NCI-H1417 treated with DMSO at 0.1 percent for 48 hours (cell line): Measurements from ENCODE around the gene KLHL36.
"Not testable (repeated sequence)": the region's sequence is repeated elsewhere in the genome, so short reads cannot be mapped to it uniquely, and the experiment has no call there.

Source experiments
- DNase-seq: peaks from one replicate; lab custom pipeline; 2025; lab: John Stamatoyannopoulos, UW

The KLHL36 gene

DNA sequence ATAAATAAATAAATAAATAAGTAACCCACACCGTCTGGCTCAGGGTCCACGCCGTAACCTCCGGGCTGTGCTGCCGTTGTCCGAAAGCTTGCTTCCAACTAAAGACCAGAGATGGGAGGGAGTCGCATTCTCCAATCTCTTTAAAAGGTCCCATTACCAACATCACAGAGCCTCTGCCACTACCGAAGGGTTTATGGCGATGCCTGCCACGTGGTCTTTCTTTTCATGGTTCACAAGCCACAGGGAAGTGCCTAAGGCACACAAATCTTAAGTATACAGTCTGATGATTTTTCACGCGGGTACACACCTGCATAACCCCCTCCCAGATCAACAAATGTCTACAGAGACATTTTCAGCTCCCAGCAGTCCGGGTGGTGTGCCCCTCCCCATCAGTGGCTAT is 31.8 kb upstream of the KLHL36 start:
- no peak for DNase-seq

GRCh38 chr16:84617041-84617790 is 31.1 kb upstream of the KLHL36 start:
- DNase-seq, result no peak

GRCh38 chr16:84617791-84618580 is 30.3 kb upstream of the KLHL36 start, which contains the start of gene COTL1:
Gene COTL1, minus strand, starts transcription at chr16:84618078. Its CDS starts 164 bp downstream, at chr16:84617914.
- DNase-seq, result peak; percentile 77

DNA sequence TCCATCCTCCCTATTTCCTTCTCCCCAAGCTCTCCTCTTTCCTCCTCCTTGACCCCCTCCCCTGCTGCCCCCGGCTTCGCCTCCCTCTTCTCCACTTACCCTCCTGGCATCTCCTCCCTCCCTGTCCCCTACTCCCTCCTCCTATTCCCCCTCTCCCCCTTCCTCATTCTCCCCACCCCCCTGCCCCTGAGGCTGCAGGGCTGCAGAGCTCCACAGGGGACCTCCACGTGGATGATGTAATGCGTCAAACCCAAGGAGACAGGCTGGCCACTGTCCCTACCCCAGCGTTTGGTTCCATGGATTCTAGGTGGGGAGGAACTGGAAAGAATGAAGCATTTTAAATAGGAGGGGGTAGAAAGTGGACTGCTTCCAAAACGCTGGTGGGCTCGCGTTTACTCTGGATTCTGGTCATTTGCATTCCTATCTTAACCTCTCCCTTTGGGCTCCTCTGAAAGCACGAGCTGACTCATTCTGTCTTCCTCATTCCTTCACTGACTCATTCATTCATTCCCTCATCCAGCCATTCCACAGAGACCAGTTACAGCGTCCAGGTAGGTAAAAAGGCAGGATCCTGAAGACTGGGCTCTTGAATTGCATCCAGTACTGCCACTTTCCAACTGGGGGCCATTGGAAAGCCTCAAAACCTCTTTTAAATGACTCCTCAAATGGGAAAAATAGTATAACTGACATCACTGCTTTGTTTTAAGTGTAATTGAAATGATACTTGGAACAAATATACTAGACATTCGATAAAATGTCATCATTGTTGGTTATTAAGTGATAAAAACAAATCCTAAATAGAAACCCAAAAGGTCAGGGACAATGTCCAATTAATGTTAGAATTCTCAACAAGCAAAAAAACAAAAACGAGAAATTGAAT is 29.5 kb upstream of the KLHL36 start:
- DNase-seq, result no peak

- not testable (repeated sequence) for DNase-seq
Measured at GRCh38 chr16:84620913-84621312, 27.4 kb upstream of the KLHL36 start.

DNA sequence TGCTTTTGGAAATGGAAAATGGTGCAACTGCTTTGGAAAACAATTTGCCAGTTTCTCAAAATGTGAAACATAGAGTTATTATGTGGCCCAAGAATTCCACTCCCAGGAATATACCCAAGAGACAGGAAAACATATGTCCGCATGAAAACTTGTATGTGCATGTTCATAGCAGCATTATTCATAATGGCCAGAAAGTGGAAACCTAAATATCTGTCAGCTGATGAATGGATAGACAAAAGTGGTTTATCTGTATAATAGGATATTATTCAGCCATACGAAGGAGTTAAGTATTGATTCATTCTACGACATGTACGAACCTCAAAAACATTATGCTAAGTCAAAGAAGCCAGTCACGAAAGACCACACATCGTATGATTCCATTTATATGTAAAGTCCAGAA is 22.8 kb upstream of the KLHL36 start:
- DNase-seq, result no peak

GRCh38 chr16:84628226-84628731 is 20.0 kb upstream of the KLHL36 start:
- no peak for DNase-seq

DNA sequence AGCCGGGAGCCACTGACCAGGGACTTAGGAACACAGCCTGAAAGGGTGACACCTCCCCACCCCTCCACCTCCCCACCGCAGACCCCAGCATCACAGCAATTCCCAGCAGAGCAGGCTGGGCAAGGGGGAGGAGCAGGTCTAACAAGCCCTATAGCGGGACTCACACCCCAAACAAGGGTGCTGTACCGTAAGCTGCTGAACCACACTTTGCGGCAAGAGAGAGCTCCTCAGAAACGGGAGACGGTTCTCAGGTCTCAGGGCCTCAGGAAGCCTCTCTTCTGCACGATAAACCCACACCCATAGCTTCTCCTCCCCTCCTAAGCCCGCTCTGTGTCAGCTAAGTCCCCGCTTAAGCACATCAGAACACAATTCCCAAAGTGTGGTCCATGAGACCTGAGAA is 18.7 kb upstream of the KLHL36 start:
- DNase-seq, result no peak

DNA sequence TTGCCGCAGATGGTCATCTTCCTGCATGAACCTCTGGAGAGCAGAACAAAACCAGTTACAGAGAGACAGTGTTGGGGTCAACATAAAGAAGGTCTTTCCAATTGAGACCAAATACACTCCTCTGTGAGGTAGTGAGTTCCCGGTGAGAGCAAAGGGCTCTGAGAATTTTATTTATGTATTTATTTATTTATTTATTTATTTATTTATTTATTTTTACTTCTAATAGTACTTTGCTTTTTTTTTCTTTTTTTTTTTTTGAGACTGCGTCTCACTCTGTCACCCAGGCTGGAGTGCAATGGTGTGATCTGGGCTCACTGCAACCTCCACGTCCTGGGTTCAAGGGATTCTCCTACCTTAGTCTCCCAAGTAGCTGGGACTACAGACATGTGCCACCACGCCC is 18.3 kb upstream of the KLHL36 start:
- no peak for DNase-seq

- DNase-seq, result no peak
Measured at GRCh38 chr16:84630446-84631152, 17.7 kb upstream of the KLHL36 start.

DNA sequence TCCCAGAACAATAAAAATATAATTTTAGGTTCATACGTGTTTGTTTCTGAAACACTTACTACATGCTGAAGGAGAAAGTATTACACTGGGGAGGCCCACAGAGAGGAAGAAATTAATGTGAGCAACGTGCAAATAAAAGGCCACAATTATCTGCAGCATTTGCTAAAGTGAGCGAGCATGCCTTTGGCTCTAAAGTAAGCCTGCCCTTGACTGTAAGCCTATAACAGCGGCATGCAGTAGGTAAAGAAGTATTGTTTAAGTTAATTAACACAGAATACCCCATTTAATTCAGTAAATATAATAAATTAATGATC is 17.2 kb upstream of the KLHL36 start:
- no peak for DNase-seq

- no peak for DNase-seq
Measured at GRCh38 chr16:84631886-84632285, 16.4 kb upstream of the KLHL36 start.

- not testable (repeated sequence) for DNase-seq
Measured at GRCh38 chr16:84632862-84633261, 15.4 kb upstream of the KLHL36 start.

- no peak for DNase-seq
Measured at GRCh38 chr16:84633622-84634021, 14.7 kb upstream of the KLHL36 start.

GRCh38 chr16:84635702-84636101 is 12.6 kb upstream of the KLHL36 start:
- no peak for DNase-seq

DNA sequence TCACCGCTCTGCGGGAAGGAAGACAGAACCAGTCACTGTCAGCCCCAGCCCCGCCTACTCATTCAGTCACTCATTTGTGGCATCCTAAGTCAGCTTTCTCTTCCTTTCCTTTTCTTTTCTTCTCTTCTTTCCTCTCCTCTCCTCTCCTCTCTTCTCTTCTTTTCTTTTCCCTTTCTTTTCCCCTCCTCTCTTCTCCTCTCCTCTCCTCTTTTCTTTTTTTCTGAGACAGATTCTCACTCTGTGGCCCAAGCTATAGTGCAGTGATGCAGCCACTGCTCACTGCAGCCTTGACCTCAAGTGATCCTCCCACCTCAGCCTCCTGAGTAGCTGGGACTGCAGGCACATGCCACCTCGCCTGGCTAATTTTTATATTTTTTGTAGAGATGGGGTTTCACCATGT is 10.6 kb upstream of the KLHL36 start:
- DNase-seq, result no peak

- no peak for DNase-seq
Measured at GRCh38 chr16:84638231-84638806, 10.0 kb upstream of the KLHL36 start.

- no peak for DNase-seq
Measured at GRCh38 chr16:84640145-84640544, 8.2 kb upstream of the KLHL36 start.

GRCh38 chr16:84641643-84642358 is 6.5 kb upstream of the KLHL36 start:
- no peak for DNase-seq

GRCh38 chr16:84643180-84643583 is 5.1 kb upstream of the KLHL36 start:
- no peak for DNase-seq

DNA sequence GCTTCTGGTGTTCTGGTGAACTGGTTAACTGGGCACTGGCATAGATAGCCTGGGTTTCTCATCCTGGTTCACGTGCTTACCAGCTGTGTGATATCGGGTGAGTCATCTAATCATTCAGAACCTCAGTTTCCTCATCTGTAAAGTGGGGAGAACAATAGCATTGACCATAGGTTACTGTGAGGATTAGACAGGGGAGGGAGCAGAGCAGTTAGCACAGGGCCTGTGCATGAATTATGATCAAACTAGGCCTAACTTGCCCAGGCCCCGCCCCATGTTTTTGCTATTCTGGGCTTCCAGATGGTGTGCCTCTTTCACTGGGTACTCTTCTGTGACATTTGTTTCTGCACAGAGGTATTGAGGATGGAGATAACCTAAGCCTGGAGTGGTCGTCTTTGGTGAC is 4.6 kb upstream of the KLHL36 start:
- DNase-seq, result no peak
